ENCODE data around the gene SIGLEC15. TPM values are rescaled to one million over a fixed set of nuclear protein-coding genes. Genes with fewer than 3 reads are reported as not detected.

SIGLEC15 gene
- total RNA-seq, 2 experiments from 2014 or later: not detected

DNA sequence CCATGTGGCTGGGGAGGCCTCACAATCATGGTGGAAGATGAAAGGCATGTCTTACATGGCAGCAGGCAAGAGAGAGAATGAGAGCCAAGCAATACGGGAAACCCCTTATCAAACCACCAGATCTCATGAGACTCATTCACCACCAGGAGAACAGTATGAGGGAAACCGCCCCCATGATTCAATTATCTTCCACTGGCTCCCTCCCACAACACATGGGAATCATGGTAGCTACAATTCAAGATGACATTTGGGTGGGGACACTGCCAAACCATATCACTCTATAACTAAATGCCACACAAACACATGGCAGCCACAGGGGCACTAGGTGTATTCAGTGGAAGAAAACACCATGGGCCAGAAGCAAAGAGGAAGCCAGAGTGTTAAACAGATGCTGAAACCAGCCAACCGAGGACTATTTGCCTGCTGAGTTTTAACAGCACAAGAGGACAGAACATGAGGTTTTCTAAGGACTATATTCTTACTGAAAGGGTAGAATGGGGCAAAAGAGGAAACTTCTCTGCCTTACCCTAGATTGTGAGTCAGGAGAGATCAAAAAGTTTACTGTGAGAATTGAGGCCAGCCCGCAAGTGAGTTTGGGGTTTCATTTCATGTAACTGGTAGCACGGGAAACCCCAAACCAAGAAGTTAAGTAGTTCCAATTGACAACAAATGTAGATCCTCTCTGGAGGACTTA is 49.2 kb downstream of the SIGLEC15 start:
- H3K4me3 ChIP-seq (ENCODE audit: low read depth, low read length, poor library complexity, severe bottlenecking): no peak overlapping the region
- H3K9me3 ChIP-seq (ENCODE audit: low read length): no peaks in the 10 kb centered on the region
- no peaks in the 10 kb centered on the region for H3K79me2 ChIP-seq (ENCODE audit: insufficient read depth, low read depth, low read length)
- H3K36me3 ChIP-seq (ENCODE audit: insufficient read depth, low read length): peaks cover 22% of the 10 kb centered on the region; the same call in 1 of the 2 replicates
- H3K4me1 ChIP-seq (ENCODE audit: insufficient read depth, low read length, poor library complexity, severe bottlenecking): peaks cover 6% of the 10 kb centered on the region
- ChIA-PET POLR2A (interaction anchor here (0.7 kb wide), 1 partner anchor 1295 kb away, joined by 3 read pairs; no protein-coding TSS in a partner anchor), CTCF (ENCODE audit: unreplicated experiment) (no interaction called here)
- H4K20me1 ChIP-seq (ENCODE audit: insufficient read depth, low read length): no peaks in the 10 kb centered on the region
- peak overlapping the region; percentile 32; the same call in 1 of the 2 replicates for H3K4me2 ChIP-seq (ENCODE audit: low read length)
- DNase-seq (ENCODE audit: low spot score): peak; percentile 44
- no TSS peak for BruUV-seq (replicated peaks)
- no peak for TF ChIP-seq EZH2phosphoT487 (IDR thresholded peaks at IDR 0.05; ENCODE audit: borderline replicate concordance, low read depth, low read length)
- TF ChIP-seq, protein P1, sequence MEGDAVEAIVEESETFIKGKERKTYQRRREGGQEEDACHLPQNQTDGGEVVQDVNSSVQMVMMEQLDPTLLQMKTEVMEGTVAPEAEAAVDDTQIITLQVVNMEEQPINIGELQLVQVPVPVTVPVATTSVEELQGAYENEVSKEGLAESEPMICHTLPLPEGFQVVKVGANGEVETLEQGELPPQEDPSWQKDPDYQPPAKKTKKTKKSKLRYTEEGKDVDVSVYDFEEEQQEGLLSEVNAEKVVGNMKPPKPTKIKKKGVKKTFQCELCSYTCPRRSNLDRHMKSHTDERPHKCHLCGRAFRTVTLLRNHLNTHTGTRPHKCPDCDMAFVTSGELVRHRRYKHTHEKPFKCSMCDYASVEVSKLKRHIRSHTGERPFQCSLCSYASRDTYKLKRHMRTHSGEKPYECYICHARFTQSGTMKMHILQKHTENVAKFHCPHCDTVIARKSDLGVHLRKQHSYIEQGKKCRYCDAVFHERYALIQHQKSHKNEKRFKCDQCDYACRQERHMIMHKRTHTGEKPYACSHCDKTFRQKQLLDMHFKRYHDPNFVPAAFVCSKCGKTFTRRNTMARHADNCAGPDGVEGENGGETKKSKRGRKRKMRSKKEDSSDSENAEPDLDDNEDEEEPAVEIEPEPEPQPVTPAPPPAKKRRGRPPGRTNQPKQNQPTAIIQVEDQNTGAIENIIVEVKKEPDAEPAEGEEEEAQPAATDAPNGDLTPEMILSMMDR (conservative IDR thresholded peaks at IDR 0.05; ENCODE audit: low read length): no peak
- H2AFZ ChIP-seq (ENCODE audit: low read length): no peak overlapping the region
- peak overlapping the region; percentile 59 for H3K27ac ChIP-seq (ENCODE audit: low read depth, low read length, poor library complexity, severe bottlenecking)
- intact Hi-C loops (cut with micrococcal nuclease; ENCODE audit: unreplicated experiment): no loop called here
- H3K9me2 ChIP-seq (ENCODE audit: insufficient read depth, low read length): no peaks in the 10 kb centered on the region

DNA sequence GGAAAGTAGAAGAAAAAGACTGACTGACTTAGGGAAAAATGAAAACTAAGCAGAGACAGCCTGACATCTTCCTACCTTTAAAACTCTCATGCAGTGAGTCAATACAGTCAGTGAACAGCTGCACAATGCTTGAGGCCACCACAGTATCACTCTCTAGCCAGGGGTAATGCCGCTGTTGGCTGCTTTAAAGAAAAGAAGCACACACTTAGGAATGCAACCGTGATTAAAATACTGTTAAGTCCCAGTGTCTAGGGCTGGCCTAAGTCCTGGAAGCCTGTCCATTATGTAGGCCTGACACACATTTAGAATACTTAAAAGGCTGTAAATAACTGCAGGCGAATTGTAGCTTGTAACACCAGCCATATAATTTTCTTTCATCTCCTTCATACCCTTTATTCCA is 50.7 kb downstream of the SIGLEC15 start:
- Histone ChIP-seq H3K9me2 (ENCODE audit: insufficient read depth, low read length) (no peaks in the 10 kb centered on the region), H3K4me2 (ENCODE audit: low read length) (no peak overlapping the region), H3K4me1 (ENCODE audit: insufficient read depth, low read length, poor library complexity, severe bottlenecking) (peaks cover 6% of the 10 kb centered on the region), H3K36me3 (ENCODE audit: insufficient read depth, low read length) (peaks cover 22% of the 10 kb centered on the region; the same call in 1 of the 2 replicates), H3K4me3 (ENCODE audit: low read depth, low read length, poor library complexity, severe bottlenecking) (no peak overlapping the region), H3K27ac (ENCODE audit: low read depth, low read length, poor library complexity, severe bottlenecking) (no peak overlapping the region), H4K20me1 (ENCODE audit: insufficient read depth, low read length) (no peaks in the 10 kb centered on the region), H3K9me3 (ENCODE audit: low read length) (no peaks in the 10 kb centered on the region), H2AFZ (ENCODE audit: low read length) (no peak overlapping the region), H3K79me2 (ENCODE audit: insufficient read depth, low read depth, low read length) (no peaks in the 10 kb centered on the region)
- intact Hi-C loops (cut with micrococcal nuclease; ENCODE audit: unreplicated experiment): no loop called here
- DNase-seq (ENCODE audit: low spot score): no peak
- no TSS peak for BruUV-seq (replicated peaks)
- TF ChIP-seq, protein P1 (conservative IDR thresholded peaks at IDR 0.05; ENCODE audit: low read length): no peak
- no peak for TF ChIP-seq EZH2phosphoT487 (IDR thresholded peaks at IDR 0.05; ENCODE audit: borderline replicate concordance, low read depth, low read length)
- ChIA-PET POLR2A (interaction anchor here (0.6 kb wide), 1 partner anchor 9 kb away, joined by 3 read pairs; no protein-coding TSS in a partner anchor), CTCF (ENCODE audit: unreplicated experiment) (no interaction called here)

DNA sequence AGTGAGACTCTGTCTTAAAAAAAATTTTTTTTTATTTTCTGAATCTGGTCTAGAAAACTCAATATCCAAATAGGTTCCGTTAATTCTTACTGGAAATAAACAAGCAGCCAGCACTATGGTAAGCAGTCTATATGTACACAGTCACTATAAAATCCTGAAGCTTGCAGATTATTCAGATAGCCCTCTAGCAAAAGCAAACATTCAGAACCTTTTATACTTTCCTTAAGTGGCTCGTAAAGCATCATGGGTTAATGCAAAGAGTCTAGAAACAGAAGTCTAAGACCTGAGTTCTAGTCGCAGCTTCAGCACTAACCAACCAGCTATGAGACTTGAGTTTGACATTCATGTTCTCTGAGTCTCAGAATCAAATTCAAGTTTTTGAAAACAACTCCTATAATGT is 51.9 kb downstream of the SIGLEC15 start:
- ChIA-PET CTCF (ENCODE audit: unreplicated experiment) (no interaction called here), POLR2A (no interaction called here)
- Histone ChIP-seq H3K4me3 (ENCODE audit: low read depth, low read length, poor library complexity, severe bottlenecking) (no peak overlapping the region), H3K9me2 (ENCODE audit: insufficient read depth, low read length) (no peaks in the 10 kb centered on the region), H4K20me1 (ENCODE audit: insufficient read depth, low read length) (no peaks in the 10 kb centered on the region), H3K4me1 (ENCODE audit: insufficient read depth, low read length, poor library complexity, severe bottlenecking) (peaks cover 6% of the 10 kb centered on the region), H3K79me2 (ENCODE audit: insufficient read depth, low read depth, low read length) (no peaks in the 10 kb centered on the region), H3K9me3 (ENCODE audit: low read length) (no peaks in the 10 kb centered on the region), H3K4me2 (ENCODE audit: low read length) (no peak overlapping the region), H3K27ac (ENCODE audit: low read depth, low read length, poor library complexity, severe bottlenecking) (no peak overlapping the region), H2AFZ (ENCODE audit: low read length) (no peak overlapping the region), H3K36me3 (ENCODE audit: insufficient read depth, low read length) (peaks cover 22% of the 10 kb centered on the region; the same call in 1 of the 2 replicates)
- intact Hi-C loops (cut with micrococcal nuclease; ENCODE audit: unreplicated experiment): no loop called here
- TF ChIP-seq, protein P1 (conservative IDR thresholded peaks at IDR 0.05; ENCODE audit: low read length): no peak
- TF ChIP-seq EZH2phosphoT487 (IDR thresholded peaks at IDR 0.05; ENCODE audit: borderline replicate concordance, low read depth, low read length): no peak
- BruUV-seq (replicated peaks): no TSS peak
- DNase-seq (ENCODE audit: low spot score): no peak
